WTC11 (cell line): ENCODE data around the gene SP2. TPM values are rescaled to one million over a fixed set of nuclear protein-coding genes. Genes with fewer than 3 reads are reported as not detected.
A peak's percentile ranks its signal among the peaks of the same experiment; 100 is the strongest.

Experiments
- ATAC-seq: fragments of 200-7000 bp; cut with Tn5 transposase; 2 replicates; pipeline ENCODE4 v1.10.0; 2021; ENCODE audit warnings: mild to moderate bottlenecking, moderate library complexity
- CTCF ChIA-PET: fragments of 300-600 bp; sonication (Branson Sonifier 250); formaldehyde crosslinking; loops from one replicate; lab custom pipeline; 2021; ENCODE audit warnings: antibody characterized with exemption; lab: Charles Lee
- POLR2A ChIA-PET: fragments of 350-600 bp; sonication (Branson Sonifier 250); formaldehyde crosslinking; loops from one replicate; lab custom pipeline; 2021; ENCODE audit warnings: antibody characterized with exemption; lab: Charles Lee
- DNase-seq: peaks from one replicate; pipeline ENCODE4 v3.0.0; 2021; ENCODE audit warnings: low spot score
- H3K27ac Mint-ChIP-seq: 2 replicates; pipeline ENCODE4 v1.8.0; 2021; ENCODE audit warnings: mixed read lengths
- H3K27me3 Mint-ChIP-seq: 2 replicates; pipeline ENCODE4 v1.8.0; 2021; ENCODE audit warnings: low read depth, mild to moderate bottlenecking, moderate library complexity, mixed read lengths
- H3K36me3 Mint-ChIP-seq: 2 replicates; pipeline ENCODE4 v1.8.0; 2021; ENCODE audit warnings: mixed read lengths
- H3K4me1 Mint-ChIP-seq: 2 replicates; pipeline ENCODE4 v1.8.0; 2022; ENCODE audit warnings: mixed read lengths
- H3K4me3 Mint-ChIP-seq: 2 replicates; pipeline ENCODE4 v1.8.0; 2021; ENCODE audit warnings: mild to moderate bottlenecking, moderate library complexity, mixed read lengths
- H3K9me3 Mint-ChIP-seq: 2 replicates; pipeline ENCODE4 v1.8.0; 2021; ENCODE audit warnings: mixed read lengths
- ATF6 ChIP-seq: sonication (generic); formaldehyde crosslinking; IDR thresholded peaks from 2 replicates; pipeline ENCODE4 v1.8.1; 2023; ENCODE audit warnings: mild to moderate bottlenecking, missing genetic modification reagents
- CREM ChIP-seq: sonication (generic); formaldehyde crosslinking; IDR thresholded peaks from 2 replicates; pipeline ENCODE4 v1.8.1; 2022; ENCODE audit warnings: mild to moderate bottlenecking, missing genetic modification reagents, moderate library complexity
- E2F1 ChIP-seq: sonication (generic); formaldehyde crosslinking; IDR thresholded peaks from 2 replicates; pipeline ENCODE4 v1.8.0; 2022; ENCODE audit warnings: mild to moderate bottlenecking, missing genetic modification reagents
- FOXJ3 ChIP-seq: sonication (generic); formaldehyde crosslinking; IDR thresholded peaks from 2 replicates; pipeline ENCODE4 v1.9.0; 2021; ENCODE audit warnings: missing genetic modification reagents, mild to moderate bottlenecking, borderline replicate concordance
- FOXP4 ChIP-seq: sonication (generic); formaldehyde crosslinking; IDR thresholded peaks from 2 replicates; pipeline ENCODE4 v1.8.0; 2022; ENCODE audit warnings: mild to moderate bottlenecking, missing genetic modification reagents
- GRHL2 ChIP-seq: fragments of 250-450 bp; sonication (Bioruptor Pico); IDR thresholded peaks from 2 replicates; pipeline ENCODE4 v1.8.0; 2022; ENCODE audit warnings: mild to moderate bottlenecking, moderate library complexity; ENCODE audit not compliant: insufficient replicate concordance, severe bottlenecking
- HMGXB4 ChIP-seq: sonication (generic); formaldehyde crosslinking; IDR thresholded peaks from 2 replicates; pipeline ENCODE4 v1.8.1; 2023; ENCODE audit warnings: mild to moderate bottlenecking, moderate library complexity, missing genetic modification reagents
- IRF1 ChIP-seq: sonication (generic); formaldehyde crosslinking; IDR thresholded peaks from 2 replicates; pipeline ENCODE4 v1.8.0; 2023; ENCODE audit warnings: missing genetic modification reagents
- NR2C2 ChIP-seq: sonication (generic); formaldehyde crosslinking; IDR thresholded peaks from 2 replicates; pipeline ENCODE4 v1.8.0; 2022; ENCODE audit warnings: mild to moderate bottlenecking, missing genetic modification reagents
- PRDM15 ChIP-seq: sonication (generic); formaldehyde crosslinking; IDR thresholded peaks from 2 replicates; pipeline ENCODE4 v1.8.0; 2022; ENCODE audit warnings: missing genetic modification reagents
- RORB ChIP-seq: fragments of 250-450 bp; sonication (Bioruptor Pico); IDR thresholded peaks from 2 replicates; pipeline ENCODE4 v1.9.0; 2021; ENCODE audit warnings: mild to moderate bottlenecking
- SMAD3 ChIP-seq: sonication (generic); formaldehyde crosslinking; IDR thresholded peaks from 2 replicates; pipeline ENCODE4 v1.8.0; 2022; ENCODE audit warnings: missing genetic modification reagents, mild to moderate bottlenecking, borderline replicate concordance
- SP1 ChIP-seq: sonication (generic); formaldehyde crosslinking; conservative IDR thresholded peaks from 2 replicates; pipeline ENCODE4 v1.8.1; 2022; ENCODE audit warnings: missing genetic modification reagents
- TCF7 ChIP-seq: sonication (generic); formaldehyde crosslinking; IDR thresholded peaks from 2 replicates; pipeline ENCODE4 v1.8.0; 2022; ENCODE audit warnings: mild to moderate bottlenecking, low read depth, missing genetic modification reagents, moderate library complexity
- TP53 ChIP-seq: sonication (generic); formaldehyde crosslinking; IDR thresholded peaks from 2 replicates; pipeline ENCODE4 v1.8.1; 2023; ENCODE audit warnings: mild to moderate bottlenecking, missing genetic modification reagents
- USF2 ChIP-seq: sonication (generic); formaldehyde crosslinking; IDR thresholded peaks from 2 replicates; pipeline ENCODE4 v1.8.1; 2023; ENCODE audit warnings: mild to moderate bottlenecking, missing genetic modification reagents, moderate library complexity
- ZMAT4 ChIP-seq: fragments of 250-450 bp; sonication (Bioruptor Pico); IDR thresholded peaks from 2 replicates; pipeline ENCODE4 v1.9.0; 2021; ENCODE audit warnings: mild to moderate bottlenecking
- ZNF263 ChIP-seq: sonication (generic); formaldehyde crosslinking; IDR thresholded peaks from 2 replicates; pipeline ENCODE4 v1.8.1; 2022; ENCODE audit warnings: low read depth, mild to moderate bottlenecking, moderate library complexity, missing genetic modification reagents
- total RNA-seq: library from RNA; stranded (reverse); gene quantifications from 3 replicates; pipeline ENCODE4 v1.2.3, GENCODE V29; 2021

Gene SP2
- total RNA-seq, 1 experiment from 2014 or later, result 9.9 TPM

- TF ChIP-seq FOXP4 (CRISPR knock-in tag) (no peak), USF2 (CRISPR knock-in tag) (no peak), TP53 (no peak)
These were observed 6.2 kb downstream of the SP2 start (continued) for GRCh38 chr17:47902039-47902744.

GRCh38 chr17:47905221-47905733 lies 9.2 kb downstream of the SP2 start:
- ATAC-seq (no peak), DNase-seq (no peak)
- Mint-ChIP-seq H3K4me3 (no peak overlapping the region), H3K36me3 (peaks cover 3% of the 10 kb centered on the region; the same call in 1 of the 2 replicates), H3K9me3 (no peaks in the 10 kb centered on the region), H3K4me1 (peaks cover 40% of the 10 kb centered on the region), H3K27ac (peak overlapping the region; percentile 2), H3K27me3 (no peaks in the 10 kb centered on the region)
- POLR2A ChIA-PET, result interaction anchor here (1.7 kb wide), 1 partner anchor 54 kb away, joined by 4 read pairs; the partner anchor contains the start of gene SP6
- CTCF ChIA-PET, result interaction anchor here (0.9 to 2.1 kb wide), 6 partner anchors 16 to 65 kb away, joined by 4 to 11 read pairs (median 5); partner anchors contain the start of genes CDK5RAP3 and SCRN2
- TF ChIP-seq ZMAT4 (CRISPR knock-in tag), result no peak
- TF ChIP-seq IRF1 (CRISPR knock-in tag), result no peak
- TF ChIP-seq NR2C2, result no peak
- no peak for TF ChIP-seq CREM
- no peak for TF ChIP-seq FOXJ3 (CRISPR knock-in tag)
- no peak for TF ChIP-seq HMGXB4
- no peak for TF ChIP-seq ATF6 (CRISPR knock-in tag)
- no peak for TF ChIP-seq PRDM15 (CRISPR knock-in tag)
- no peak for TF ChIP-seq TCF7 (CRISPR knock-in tag)
- TF ChIP-seq RORB (CRISPR knock-in tag), result no peak
- no peak for TF ChIP-seq GRHL2 (CRISPR knock-in tag)
- TF ChIP-seq ZNF263 (CRISPR knock-in tag), result no peak
- TF ChIP-seq E2F1 (CRISPR knock-in tag), result no peak
- TF ChIP-seq SP1 (CRISPR knock-in tag), result no peak
- no peak for TF ChIP-seq SMAD3 (CRISPR knock-in tag)
- no peak for TF ChIP-seq FOXP4 (CRISPR knock-in tag)
